Caco-2 (cell line): ENCODE data around the gene KLC4. TPM values are rescaled to one million over a fixed set of nuclear protein-coding genes. Genes with fewer than 3 reads are reported as not detected.
A peak's percentile ranks its signal among the peaks of the same experiment; 100 is the strongest.

Experiments
- BruUV-seq: library from RNA; stranded (reverse); fragments of 400-500 nt; replicated peaks from 2 replicates; lab custom pipeline; 2021; lab: Mats Ljungman, UMichigan
- CTCF ChIA-PET: fragments of 300-600 bp; sonication (Branson Sonifier 250); formaldehyde crosslinking; loops from one replicate; lab custom pipeline; 2022; ENCODE audit warnings: antibody characterized with exemption; lab: Charles Lee
- POLR2A ChIA-PET: fragments of 300-600 bp; sonication (Branson Sonifier 250); formaldehyde crosslinking; loops from one replicate; lab custom pipeline; 2022; ENCODE audit warnings: antibody characterized with exemption; lab: Charles Lee
- DNase-seq, 2 experiments: peaks; one replicate each; pipeline versions ENCODE4 v3.0.0 to v3.0.0-alpha.2; 2020 to 2022
- H3K27me3 ChIP-seq: replicated peaks from 2 replicates; pipeline ENCODE4 v1.6.0; 2011; ENCODE audit warnings: low read length; ENCODE audit not compliant: control insufficient read depth, insufficient read depth
- H3K36me3 ChIP-seq: 2 replicates; pipeline ENCODE4 v1.5.1; 2011; ENCODE audit warnings: low read length; ENCODE audit not compliant: control insufficient read depth, insufficient read depth
- H3K4me1 ChIP-seq: fragments of 250-450 bp; sonication (Bioruptor Pico); 2 replicates; pipeline ENCODE4 v1.5.1; 2020; ENCODE audit warnings: mild to moderate bottlenecking
- H3K4me3 ChIP-seq: 2 replicates; pipeline ENCODE4 v1.5.1; 2011; ENCODE audit warnings: low read depth, mild to moderate bottlenecking, control low read depth, low read length
- H3K9me3 ChIP-seq: fragments of 250-450 bp; sonication (Bioruptor Pico); 2 replicates; pipeline ENCODE4 v1.5.1; 2020; ENCODE audit warnings: mild to moderate bottlenecking, moderate library complexity
- H3K27ac Mint-ChIP-seq: one replicate; pipeline ENCODE4 v1.8.0; 2022; ENCODE audit warnings: mixed read lengths; ENCODE audit not compliant: unreplicated experiment
- H3K27me3 Mint-ChIP-seq: one replicate; pipeline ENCODE4 v1.8.0; 2022; ENCODE audit warnings: mixed read lengths; ENCODE audit not compliant: insufficient read depth, unreplicated experiment
- H3K36me3 Mint-ChIP-seq: one replicate; pipeline ENCODE4 v1.8.0; 2022; ENCODE audit warnings: mild to moderate bottlenecking, mixed read lengths; ENCODE audit not compliant: insufficient read depth, unreplicated experiment
- H3K4me1 Mint-ChIP-seq: one replicate; pipeline ENCODE4 v1.8.0; 2022; ENCODE audit warnings: low read depth, mixed read lengths; ENCODE audit not compliant: unreplicated experiment
- H3K4me3 Mint-ChIP-seq: one replicate; pipeline ENCODE4 v1.8.0; 2022; ENCODE audit warnings: mild to moderate bottlenecking, moderate library complexity, mixed read lengths; ENCODE audit not compliant: unreplicated experiment
- H3K9me3 Mint-ChIP-seq: one replicate; pipeline ENCODE4 v1.8.0; 2022; ENCODE audit warnings: mixed read lengths; ENCODE audit not compliant: unreplicated experiment
- intact Hi-C: fragments of 100-400 bp; cut with micrococcal nuclease; formaldehyde crosslinking; loops from one replicate; pipeline ENCODE4 v1.10.0; 2022; ENCODE audit not compliant: unreplicated experiment
- total RNA-seq: library from RNA; stranded (reverse); gene quantifications from 2 replicates; pipeline ENCODE4 v1.2.3, GENCODE V29; 2022
- TF ChIP-seq, protein P1 (sequence below), 2 experiments: fragments of 200-600 bp in 1 of 2; IDR thresholded peaks; 1 replicate in 1 of 2; 2 replicates in 1 of 2; pipeline versions ENCODE4 v1.5.1 to v1.8.0; 2011 to 2022; ENCODE audit warnings: antibody characterized with exemption in 1 of 2, control low read depth in 1 of 2, inconsistent platforms in 1 of 2, low read depth in 1 of 2, low read length in 1 of 2, mild to moderate bottlenecking in 1 of 2, moderate library complexity in 1 of 2; ENCODE audit not compliant: insufficient read depth in 1 of 2, severe bottlenecking in 1 of 2, unreplicated experiment in 1 of 2

The KLC4 gene
- total RNA-seq, 1 experiment from 2014 or later = 47.7 TPM

DNA sequence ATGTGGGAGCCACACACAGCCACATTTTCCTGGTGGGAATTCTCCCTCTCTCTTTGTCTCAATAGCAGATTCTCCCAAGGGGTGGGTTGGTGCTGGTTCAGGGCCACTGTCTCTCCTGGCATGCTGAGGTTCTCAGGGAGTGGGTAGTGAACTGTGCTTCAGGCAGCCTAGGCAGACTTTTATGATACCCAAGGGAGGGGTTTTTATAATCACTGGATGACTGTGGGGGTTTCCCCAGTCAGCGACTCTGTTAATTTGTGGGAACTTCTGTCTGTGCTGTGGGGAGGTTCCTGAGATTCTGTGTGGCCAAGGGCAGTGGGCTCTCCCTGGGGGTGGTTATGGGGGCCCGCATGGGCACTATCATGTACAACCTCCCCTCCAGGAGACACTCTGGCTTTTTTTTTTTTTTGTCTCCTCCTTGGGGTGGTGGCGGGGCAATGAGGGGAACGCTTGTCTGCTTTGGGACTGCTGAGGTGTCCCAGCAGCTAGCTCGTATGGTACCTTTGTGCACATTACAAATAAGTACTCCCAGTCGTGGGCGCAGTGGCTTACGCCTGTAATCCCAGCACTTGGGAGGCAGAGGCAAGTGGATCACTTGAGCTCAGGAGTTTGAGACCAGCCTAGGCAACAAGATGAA is 26.7 kb downstream of the KLC4 start:
- ChIA-PET CTCF (interaction anchor here (0.6 kb wide), 1 partner anchor 71 kb away, joined by 3 read pairs; no protein-coding TSS in a partner anchor), POLR2A (no interaction called here)
- H3K27me3 Mint-ChIP-seq = no peaks in the 10 kb centered on the region
- Histone ChIP-seq H3K36me3 (no peaks in the 10 kb centered on the region), H3K27me3 (no peaks in the 10 kb centered on the region), H3K4me3 (no peak overlapping the region), H3K4me1 (peaks cover 32% of the 10 kb centered on the region), H3K9me3 (no peaks in the 10 kb centered on the region)
- H3K4me3 Mint-ChIP-seq = no peak overlapping the region
- peak overlapping the region; percentile 35 for H3K27ac Mint-ChIP-seq
- DNase-seq = no peak
- no peaks in the 10 kb centered on the region for H3K9me3 Mint-ChIP-seq
- no TSS peak for BruUV-seq
- peaks cover 14% of the 10 kb centered on the region for H3K36me3 Mint-ChIP-seq
- H3K4me1 Mint-ChIP-seq = peaks cover 22% of the 10 kb centered on the region
- TF ChIP-seq, protein P1, sequence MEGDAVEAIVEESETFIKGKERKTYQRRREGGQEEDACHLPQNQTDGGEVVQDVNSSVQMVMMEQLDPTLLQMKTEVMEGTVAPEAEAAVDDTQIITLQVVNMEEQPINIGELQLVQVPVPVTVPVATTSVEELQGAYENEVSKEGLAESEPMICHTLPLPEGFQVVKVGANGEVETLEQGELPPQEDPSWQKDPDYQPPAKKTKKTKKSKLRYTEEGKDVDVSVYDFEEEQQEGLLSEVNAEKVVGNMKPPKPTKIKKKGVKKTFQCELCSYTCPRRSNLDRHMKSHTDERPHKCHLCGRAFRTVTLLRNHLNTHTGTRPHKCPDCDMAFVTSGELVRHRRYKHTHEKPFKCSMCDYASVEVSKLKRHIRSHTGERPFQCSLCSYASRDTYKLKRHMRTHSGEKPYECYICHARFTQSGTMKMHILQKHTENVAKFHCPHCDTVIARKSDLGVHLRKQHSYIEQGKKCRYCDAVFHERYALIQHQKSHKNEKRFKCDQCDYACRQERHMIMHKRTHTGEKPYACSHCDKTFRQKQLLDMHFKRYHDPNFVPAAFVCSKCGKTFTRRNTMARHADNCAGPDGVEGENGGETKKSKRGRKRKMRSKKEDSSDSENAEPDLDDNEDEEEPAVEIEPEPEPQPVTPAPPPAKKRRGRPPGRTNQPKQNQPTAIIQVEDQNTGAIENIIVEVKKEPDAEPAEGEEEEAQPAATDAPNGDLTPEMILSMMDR (IDR thresholded peaks at IDR 0.05; ENCODE audit: insufficient read depth in 1 of 2, low read depth in 1 of 2, low read length in 1 of 2, severe bottlenecking in 1 of 2, unreplicated experiment in 1 of 2) = no peak
- intact Hi-C loops = no loop called here

DNA sequence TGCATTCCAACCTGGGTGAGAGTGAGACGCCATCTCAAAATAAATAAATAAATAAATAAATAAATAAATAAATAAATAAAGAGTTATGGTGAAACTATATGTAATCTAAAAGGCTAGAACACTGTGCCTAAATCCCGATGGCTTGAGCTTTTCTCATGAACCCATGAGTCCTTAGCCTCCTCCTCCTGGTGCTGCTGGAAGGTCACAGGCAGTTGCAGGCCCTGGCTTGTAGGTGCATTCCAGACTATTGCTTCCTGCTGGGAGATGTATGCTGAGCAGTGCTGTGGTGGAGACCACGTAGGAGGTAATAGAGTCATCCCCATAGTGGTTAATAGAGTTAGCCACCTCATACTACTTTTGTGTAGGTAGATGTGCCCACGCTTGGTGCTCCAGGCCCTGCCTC is 29.2 kb downstream of the KLC4 start:
- no peaks in the 10 kb centered on the region for H3K27me3 Mint-ChIP-seq
- intact Hi-C loops = no loop called here
- H3K9me3 Mint-ChIP-seq = no peaks in the 10 kb centered on the region
- H3K36me3 Mint-ChIP-seq = peaks cover 16% of the 10 kb centered on the region
- H3K4me3 ChIP-seq = no peak overlapping the region
- TF ChIP-seq, protein P1 (IDR thresholded peaks at IDR 0.05; ENCODE audit: insufficient read depth in 1 of 2, low read depth in 1 of 2, low read length in 1 of 2, severe bottlenecking in 1 of 2, unreplicated experiment in 1 of 2) = no peak
- no peaks in the 10 kb centered on the region for H3K9me3 ChIP-seq
- H3K4me3 Mint-ChIP-seq = peak overlapping the region; percentile 67
- no peak for DNase-seq
- BruUV-seq = no TSS peak
- POLR2A ChIA-PET = no interaction called here
- H3K36me3 ChIP-seq = no peaks in the 10 kb centered on the region
- peaks cover 55% of the 10 kb centered on the region for H3K4me1 ChIP-seq
- peak overlapping the region; percentile 90 for H3K27ac Mint-ChIP-seq
- H3K27me3 ChIP-seq = no peaks in the 10 kb centered on the region
- H3K4me1 Mint-ChIP-seq = peaks cover 27% of the 10 kb centered on the region
- CTCF ChIA-PET = no interaction called here

DNA sequence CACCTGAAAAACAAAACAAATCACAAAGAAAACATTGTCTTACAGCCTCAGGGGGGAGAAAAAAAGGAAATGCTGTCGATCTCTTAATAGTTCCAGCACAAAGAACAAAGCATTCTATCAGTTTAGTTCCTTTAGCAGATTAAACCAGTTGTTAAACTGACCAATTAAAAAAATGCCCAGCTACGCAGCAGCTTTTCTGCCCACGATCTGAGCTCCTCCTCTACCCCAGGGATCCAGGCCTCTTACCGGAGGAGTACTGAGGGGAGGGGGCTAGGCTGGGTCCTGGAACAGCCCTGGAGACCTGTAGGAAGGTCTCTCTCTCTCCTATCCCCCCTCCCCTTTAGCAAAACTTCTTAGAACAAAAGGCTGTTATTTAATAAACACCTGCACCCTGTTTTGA is 30.0 kb downstream of the KLC4 start:
- CTCF ChIA-PET = interaction anchor here (0.6 to 1.4 kb wide), 2 partner anchors 40 to 276 kb away, joined by 4 to 5 read pairs; no protein-coding TSS in a partner anchor
- POLR2A ChIA-PET = interaction anchor here (0.6 to 2.0 kb wide), 3 partner anchors 13 to 279 kb away, joined by 3 to 16 read pairs (median 3); partner anchors contain the start of genes CUL7 and PTK7
- TF ChIP-seq, protein P1 (IDR thresholded peaks at IDR 0.05; ENCODE audit: insufficient read depth in 1 of 2, low read depth in 1 of 2, low read length in 1 of 2, severe bottlenecking in 1 of 2, unreplicated experiment in 1 of 2) = no peak
- Mint-ChIP-seq H3K4me1 (peaks cover 32% of the 10 kb centered on the region), H3K36me3 (peaks cover 21% of the 10 kb centered on the region), H3K9me3 (no peaks in the 10 kb centered on the region), H3K27ac (peak overlapping the region; percentile 90), H3K4me3 (peak overlapping the region; percentile 67), H3K27me3 (no peaks in the 10 kb centered on the region)
- Histone ChIP-seq H3K27me3 (no peaks in the 10 kb centered on the region), H3K4me3 (no peak overlapping the region; the same call in none of the 2 replicates), H3K4me1 (peaks cover 61% of the 10 kb centered on the region), H3K9me3 (no peaks in the 10 kb centered on the region), H3K36me3 (no peaks in the 10 kb centered on the region)
- BruUV-seq = no TSS peak
- intact Hi-C loops = no loop called here
- DNase-seq = peak in 1 of 2 experiments; percentile 55
